ENCODE data around the gene SLC14A1.

SLC14A1 gene

GRCh38 chr18:45727068-45727467 is 3.1 kb downstream of the SLC14A1 start:
- DNase-seq (ENCODE audit: low read depth), result no peak
- no peak for TF ChIP-seq CTCF (IDR thresholded peaks at IDR 0.05; ENCODE audit: insufficient read depth, low read depth, low read length, missing control alignments)
- H3K4me3 ChIP-seq (ENCODE audit: low read length), result no peak overlapping the region

- no peak for DNase-seq (ENCODE audit: low read depth)
- no peak for TF ChIP-seq CTCF (IDR thresholded peaks at IDR 0.05; ENCODE audit: insufficient read depth, low read depth, low read length, missing control alignments)
- H3K4me3 ChIP-seq (ENCODE audit: low read length), result no peak overlapping the region
Measured at GRCh38 chr18:45728336-45729010, 4.5 kb downstream of the SLC14A1 start.

- no peak for TF ChIP-seq CTCF (IDR thresholded peaks at IDR 0.05; ENCODE audit: insufficient read depth, low read depth, low read length, missing control alignments)
- DNase-seq (ENCODE audit: low read depth), result peak; percentile 11
- no peak overlapping the region for H3K4me3 ChIP-seq (ENCODE audit: low read length)
Measured at GRCh38 chr18:45730832-45731575, 7.0 kb downstream of the SLC14A1 start.

- DNase-seq (ENCODE audit: low read depth), result no peak
- TF ChIP-seq CTCF (IDR thresholded peaks at IDR 0.05; ENCODE audit: insufficient read depth, low read depth, low read length, missing control alignments), result no peak
- no peak overlapping the region for H3K4me3 ChIP-seq (ENCODE audit: low read length)
Measured at GRCh38 chr18:45731716-45732115, 7.7 kb downstream of the SLC14A1 start.

- DNase-seq (ENCODE audit: low read depth), result no peak
- H3K4me3 ChIP-seq (ENCODE audit: low read length), result no peak overlapping the region
- TF ChIP-seq CTCF (IDR thresholded peaks at IDR 0.05; ENCODE audit: insufficient read depth, low read depth, low read length, missing control alignments), result no peak
Measured at GRCh38 chr18:45733535-45733934, 9.6 kb downstream of the SLC14A1 start.

GRCh38 chr18:45734505-45734904 is 10.5 kb downstream of the SLC14A1 start:
- no peak for DNase-seq (ENCODE audit: low read depth)
- H3K4me3 ChIP-seq (ENCODE audit: low read length), result no peak overlapping the region
- TF ChIP-seq CTCF (IDR thresholded peaks at IDR 0.05; ENCODE audit: insufficient read depth, low read depth, low read length, missing control alignments), result no peak
